KOPT-K1 (cell line): ENCODE measurements around the gene TMEM154.

Experiments used
- H3K27ac ChIP-seq: fragments of 200-600 bp; sonication (generic); 2 replicates; pipeline ENCODE4 v1.5.1; 2016; ENCODE audit warnings: antibody characterized with exemption, mild to moderate bottlenecking, low read depth, low read length; ENCODE audit not compliant: poor library complexity, severe bottlenecking
- H3K36me3 ChIP-seq: fragments of 200-600 bp; sonication (generic); 2 replicates; pipeline ENCODE4 v1.5.1; 2017; ENCODE audit warnings: antibody characterized with exemption, mild to moderate bottlenecking, low read length, moderate library complexity; ENCODE audit not compliant: insufficient read depth
- H3K9me3 ChIP-seq: fragments of 200-600 bp; sonication (generic); 2 replicates; pipeline ENCODE4 v1.5.1; 2017; ENCODE audit warnings: antibody characterized with exemption, low read length, mild to moderate bottlenecking; ENCODE audit not compliant: insufficient read depth, poor library complexity, severe bottlenecking

TMEM154 gene

GRCh38 chr4:152634110-152634760 lies 45.6 kb downstream of the TMEM154 start:
- H3K27ac ChIP-seq: no peak overlapping the region
- peaks cover 7% of the 10 kb centered on the region; the same call in 1 of the 2 replicates for H3K36me3 ChIP-seq
- H3K9me3 ChIP-seq: no peaks in the 10 kb centered on the region

GRCh38 chr4:152633118-152633517 lies 46.7 kb downstream of the TMEM154 start:
- H3K27ac ChIP-seq: no peak overlapping the region
- H3K36me3 ChIP-seq: peaks cover 8% of the 10 kb centered on the region
- H3K9me3 ChIP-seq: no peaks in the 10 kb centered on the region

- Histone ChIP-seq H3K36me3 (peaks cover 17% of the 10 kb centered on the region), H3K9me3 (no peaks in the 10 kb centered on the region), H3K27ac (no peak overlapping the region)
Measured at GRCh38 chr4:152630324-152630723, 49.5 kb downstream of the TMEM154 start.

- Histone ChIP-seq H3K27ac (no peak overlapping the region), H3K36me3 (peaks cover 17% of the 10 kb centered on the region), H3K9me3 (no peaks in the 10 kb centered on the region)
Measured at GRCh38 chr4:152629908-152630307, 49.9 kb downstream of the TMEM154 start.

GRCh38 chr4:152628128-152628527 lies 51.7 kb downstream of the TMEM154 start:
- Histone ChIP-seq H3K27ac (no peak overlapping the region), H3K36me3 (peaks cover 17% of the 10 kb centered on the region), H3K9me3 (no peaks in the 10 kb centered on the region)

GRCh38 chr4:152626790-152627189 lies 53.0 kb downstream of the TMEM154 start:
- Histone ChIP-seq H3K27ac (no peak overlapping the region), H3K9me3 (no peaks in the 10 kb centered on the region), H3K36me3 (peaks cover 11% of the 10 kb centered on the region)

- no peak overlapping the region for H3K27ac ChIP-seq
- H3K9me3 ChIP-seq: no peaks in the 10 kb centered on the region
- no peaks in the 10 kb centered on the region for H3K36me3 ChIP-seq
Measured at GRCh38 chr4:152620915-152621314, 58.9 kb downstream of the TMEM154 start.

GRCh38 chr4:152620218-152620617 lies 59.6 kb downstream of the TMEM154 start:
- no peaks in the 10 kb centered on the region for H3K9me3 ChIP-seq
- no peak overlapping the region for H3K27ac ChIP-seq
- H3K36me3 ChIP-seq: no peaks in the 10 kb centered on the region

GRCh38 chr4:152619556-152619955 lies 60.2 kb downstream of the TMEM154 start:
- Histone ChIP-seq H3K36me3 (no peaks in the 10 kb centered on the region), H3K9me3 (no peaks in the 10 kb centered on the region), H3K27ac (no peak overlapping the region)

- Histone ChIP-seq H3K36me3 (no peaks in the 10 kb centered on the region), H3K27ac (no peak overlapping the region), H3K9me3 (no peaks in the 10 kb centered on the region)
Measured at GRCh38 chr4:152618971-152619370, 60.8 kb downstream of the TMEM154 start.

GRCh38 chr4:152616804-152617203 lies 63.0 kb downstream of the TMEM154 start:
- Histone ChIP-seq H3K36me3 (no peaks in the 10 kb centered on the region), H3K9me3 (no peaks in the 10 kb centered on the region), H3K27ac (no peak overlapping the region)

- Histone ChIP-seq H3K9me3 (no peaks in the 10 kb centered on the region), H3K36me3 (no peaks in the 10 kb centered on the region), H3K27ac (no peak overlapping the region)
Measured at GRCh38 chr4:152613841-152614721, 65.7 kb downstream of the TMEM154 start.

- no peak overlapping the region for H3K27ac ChIP-seq
- H3K9me3 ChIP-seq: no peaks in the 10 kb centered on the region
- no peaks in the 10 kb centered on the region for H3K36me3 ChIP-seq
Measured at GRCh38 chr4:152613351-152613750, 66.4 kb downstream of the TMEM154 start.

- no peaks in the 10 kb centered on the region for H3K36me3 ChIP-seq
- no peaks in the 10 kb centered on the region for H3K9me3 ChIP-seq
- H3K27ac ChIP-seq: no peak overlapping the region
Measured at GRCh38 chr4:152610131-152610530, 69.7 kb downstream of the TMEM154 start.

- H3K9me3 ChIP-seq: no peaks in the 10 kb centered on the region
- no peak overlapping the region for H3K27ac ChIP-seq
- no peaks in the 10 kb centered on the region for H3K36me3 ChIP-seq
Measured at GRCh38 chr4:152609481-152609880, 70.3 kb downstream of the TMEM154 start.

GRCh38 chr4:152607178-152607577 lies 72.6 kb downstream of the TMEM154 start:
- Histone ChIP-seq H3K9me3 (no peaks in the 10 kb centered on the region), H3K36me3 (no peaks in the 10 kb centered on the region), H3K27ac (no peak overlapping the region)
